Activated T-helper 2 cell treated with anti-CD3 and anti-CD28 coated beads, Interferon-gamma antibody, Interleukin-2, Interleukin-4, amounts not matched to agents 10 μg/mL and 5 μg/mL and 100 μg/mL, durations not matched to agents 14 hours and 24 hours and 36 hours (primary cell): ENCODE data around the gene MRPL19. TPM values are rescaled to one million over a fixed set of nuclear protein-coding genes. Genes with fewer than 3 reads are reported as not detected.

Source experiments
- DNase-seq: peaks from one replicate; pipeline ENCODE4 v3.0.0; 2021; ENCODE audit warnings: low spot score
- H3K27ac Mint-ChIP-seq: one replicate; pipeline ENCODE4 v1.8.0; 2021; ENCODE audit warnings: mixed read lengths
- H3K27me3 Mint-ChIP-seq: one replicate; pipeline ENCODE4 v1.8.0; 2021; ENCODE audit warnings: low read depth, mixed read lengths
- H3K36me3 Mint-ChIP-seq: one replicate; pipeline ENCODE4 v1.8.0; 2021; ENCODE audit warnings: low read depth, mixed read lengths
- H3K4me1 Mint-ChIP-seq: one replicate; pipeline ENCODE4 v1.8.0; 2021; ENCODE audit warnings: low read depth, mixed read lengths
- H3K4me3 Mint-ChIP-seq: one replicate; pipeline ENCODE4 v1.8.0; 2021; ENCODE audit warnings: low read depth, mild to moderate bottlenecking, moderate library complexity, mixed read lengths
- H3K9me3 Mint-ChIP-seq: one replicate; pipeline ENCODE4 v1.8.0; 2021; ENCODE audit warnings: mixed read lengths
- intact Hi-C: fragments of 100-400 bp; cut with micrococcal nuclease; formaldehyde crosslinking; loops from one replicate; pipeline ENCODE4 v1.15.1; 2023
- total RNA-seq: library from RNA; stranded (reverse); gene quantifications from 2 replicates; pipeline ENCODE4 v1.2.3, GENCODE V29; 2022

The MRPL19 gene
- total RNA-seq, 1 donor from 2014 or later = 73.5 TPM

DNA sequence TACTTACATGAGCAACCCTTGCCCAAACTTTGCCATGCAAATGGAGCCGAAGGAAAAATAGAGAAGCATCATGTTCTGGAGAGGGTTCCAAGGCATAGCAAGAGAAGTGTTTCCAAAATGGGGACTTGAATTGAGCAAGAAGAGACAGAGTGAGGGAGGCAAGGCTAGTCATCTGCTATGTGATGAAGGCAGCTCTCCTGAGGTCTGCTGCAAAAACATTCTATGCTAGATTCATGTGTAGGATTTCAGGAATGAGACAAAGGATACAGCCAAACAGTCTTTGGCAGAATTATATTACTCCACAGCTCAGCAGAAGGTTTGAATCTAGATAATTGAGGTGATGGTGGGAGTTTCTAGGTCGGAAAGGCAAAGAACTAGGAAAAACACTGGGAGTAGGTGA lies 24.1 kb upstream of the MRPL19 start:
- intact Hi-C loops = no loop called here
- H3K27ac Mint-ChIP-seq = no peak overlapping the region
- H3K27me3 Mint-ChIP-seq = peaks cover 18% of the 10 kb centered on the region
- H3K4me3 Mint-ChIP-seq = no peak overlapping the region
- no peaks in the 10 kb centered on the region for H3K9me3 Mint-ChIP-seq
- H3K36me3 Mint-ChIP-seq = no peaks in the 10 kb centered on the region
- DNase-seq = no peak
- H3K4me1 Mint-ChIP-seq = no peaks in the 10 kb centered on the region

DNA sequence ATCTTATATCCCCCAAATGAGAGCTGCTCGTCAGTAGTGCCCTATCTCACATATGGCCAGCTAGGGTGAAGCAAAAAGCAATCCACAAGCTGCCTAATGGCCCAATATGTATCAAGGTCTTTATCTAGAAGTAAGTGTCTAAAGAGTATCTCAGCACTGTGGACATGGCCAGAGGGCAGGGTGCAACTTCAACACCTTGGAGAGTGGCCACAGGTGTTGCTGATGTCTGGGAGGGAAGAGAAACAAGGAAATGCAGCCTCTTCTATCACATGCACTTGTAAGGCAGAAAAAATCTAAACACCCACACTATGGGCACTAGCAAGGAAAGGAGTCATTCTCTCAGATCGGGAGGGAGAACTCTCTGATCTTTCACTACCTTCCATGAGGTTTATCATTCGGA lies 23.7 kb upstream of the MRPL19 start:
- intact Hi-C loops = no loop called here
- Mint-ChIP-seq H3K27me3 (peaks cover 18% of the 10 kb centered on the region), H3K4me3 (no peak overlapping the region), H3K27ac (no peak overlapping the region), H3K9me3 (no peaks in the 10 kb centered on the region), H3K4me1 (no peaks in the 10 kb centered on the region), H3K36me3 (no peaks in the 10 kb centered on the region)
- no peak for DNase-seq

GRCh38 chr2:75627902-75628504 lies 18.6 kb upstream of the MRPL19 start:
- no peaks in the 10 kb centered on the region for H3K36me3 Mint-ChIP-seq
- intact Hi-C loops = loop anchor here (5.0 kb wide), 1 partner anchor 166 kb away; no protein-coding TSS in a partner anchor
- no peak overlapping the region for H3K27ac Mint-ChIP-seq
- DNase-seq = no peak
- no peaks in the 10 kb centered on the region for H3K4me1 Mint-ChIP-seq
- H3K9me3 Mint-ChIP-seq = no peaks in the 10 kb centered on the region
- peaks cover 23% of the 10 kb centered on the region for H3K27me3 Mint-ChIP-seq
- no peak overlapping the region for H3K4me3 Mint-ChIP-seq

- Mint-ChIP-seq H3K4me1 (no peaks in the 10 kb centered on the region), H3K27ac (no peak overlapping the region), H3K36me3 (no peaks in the 10 kb centered on the region), H3K4me3 (no peak overlapping the region), H3K9me3 (no peaks in the 10 kb centered on the region), H3K27me3 (peaks cover 22% of the 10 kb centered on the region)
- DNase-seq = no peak
- intact Hi-C loops = no loop called here
Measured at GRCh38 chr2:75632091-75632701, 14.4 kb upstream of the MRPL19 start.

GRCh38 chr2:75632813-75633212 lies 13.8 kb upstream of the MRPL19 start:
- Mint-ChIP-seq H3K36me3 (no peaks in the 10 kb centered on the region), H3K27ac (no peak overlapping the region), H3K9me3 (no peaks in the 10 kb centered on the region), H3K27me3 (peaks cover 27% of the 10 kb centered on the region), H3K4me1 (no peaks in the 10 kb centered on the region), H3K4me3 (no peak overlapping the region)
- DNase-seq = no peak
- intact Hi-C loops = no loop called here

- H3K27me3 Mint-ChIP-seq = peaks cover 31% of the 10 kb centered on the region
- no peak overlapping the region for H3K4me3 Mint-ChIP-seq
- H3K9me3 Mint-ChIP-seq = no peaks in the 10 kb centered on the region
- intact Hi-C loops = no loop called here
- no peak overlapping the region for H3K27ac Mint-ChIP-seq
- no peak for DNase-seq
- H3K4me1 Mint-ChIP-seq = no peaks in the 10 kb centered on the region
- no peaks in the 10 kb centered on the region for H3K36me3 Mint-ChIP-seq
Measured at GRCh38 chr2:75633620-75634019, 13.0 kb upstream of the MRPL19 start.

- H3K4me3 Mint-ChIP-seq = no peak overlapping the region
- no peak overlapping the region for H3K27ac Mint-ChIP-seq
- peaks cover 35% of the 10 kb centered on the region for H3K27me3 Mint-ChIP-seq
- no peaks in the 10 kb centered on the region for H3K9me3 Mint-ChIP-seq
- no peaks in the 10 kb centered on the region for H3K4me1 Mint-ChIP-seq
- no peak for DNase-seq
- intact Hi-C loops = no loop called here
- H3K36me3 Mint-ChIP-seq = no peaks in the 10 kb centered on the region
Measured at GRCh38 chr2:75634945-75635344, 11.6 kb upstream of the MRPL19 start.

GRCh38 chr2:75637568-75637967 lies 9.0 kb upstream of the MRPL19 start:
- Mint-ChIP-seq H3K4me3 (no peak overlapping the region), H3K9me3 (no peaks in the 10 kb centered on the region), H3K27ac (no peak overlapping the region), H3K36me3 (no peaks in the 10 kb centered on the region), H3K4me1 (peaks cover 4% of the 10 kb centered on the region), H3K27me3 (peaks cover 27% of the 10 kb centered on the region)
- intact Hi-C loops = no loop called here
- DNase-seq = no peak

GRCh38 chr2:75640621-75641121 lies 5.9 kb upstream of the MRPL19 start:
- intact Hi-C loops = loop anchor here (1.0 to 10.0 kb wide), 2 partner anchors 37 to 796 kb away; no protein-coding TSS in a partner anchor
- Mint-ChIP-seq H3K36me3 (no peaks in the 10 kb centered on the region), H3K27me3 (peaks cover 24% of the 10 kb centered on the region), H3K4me3 (no peak overlapping the region), H3K27ac (no peak overlapping the region), H3K9me3 (no peaks in the 10 kb centered on the region), H3K4me1 (peaks cover 4% of the 10 kb centered on the region)
- peak; percentile 16 for DNase-seq

DNA sequence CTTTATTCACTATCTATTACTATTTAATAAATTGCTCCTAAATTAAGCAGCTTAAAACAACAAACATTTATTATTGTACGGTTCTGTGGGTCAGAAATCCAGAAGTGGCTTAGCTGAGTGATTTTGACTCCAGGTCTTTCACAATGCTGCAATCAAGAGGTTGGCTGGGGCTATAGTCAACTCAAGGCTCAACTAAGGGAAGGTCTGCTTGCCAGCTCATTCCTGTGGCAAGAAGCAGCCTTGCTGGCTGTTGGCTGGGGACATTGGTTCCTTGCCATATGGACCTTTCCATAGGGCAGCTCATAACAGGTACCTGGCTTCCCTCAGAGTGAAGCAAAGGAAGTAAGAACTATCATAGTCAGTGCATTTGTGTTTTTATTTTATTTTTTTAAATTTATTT lies 5.0 kb upstream of the MRPL19 start:
- DNase-seq = no peak
- H3K27ac Mint-ChIP-seq = no peak overlapping the region
- intact Hi-C loops = loop anchor here (10.0 kb wide), 1 partner anchor 797 kb away; no protein-coding TSS in a partner anchor
- peaks cover 6% of the 10 kb centered on the region for H3K4me1 Mint-ChIP-seq
- H3K36me3 Mint-ChIP-seq = no peaks in the 10 kb centered on the region
- H3K4me3 Mint-ChIP-seq = no peak overlapping the region
- peaks cover 18% of the 10 kb centered on the region for H3K27me3 Mint-ChIP-seq
- H3K9me3 Mint-ChIP-seq = no peaks in the 10 kb centered on the region

GRCh38 chr2:75643980-75644379 lies 2.6 kb upstream of the MRPL19 start:
- DNase-seq = no peak
- Mint-ChIP-seq H3K27ac (no peak overlapping the region), H3K4me3 (no peak overlapping the region), H3K36me3 (peaks cover 17% of the 10 kb centered on the region), H3K4me1 (peaks cover 12% of the 10 kb centered on the region), H3K27me3 (peaks cover 4% of the 10 kb centered on the region), H3K9me3 (no peaks in the 10 kb centered on the region)
- intact Hi-C loops = loop anchor here (10.0 kb wide), 1 partner anchor 799 kb away; no protein-coding TSS in a partner anchor

DNA sequence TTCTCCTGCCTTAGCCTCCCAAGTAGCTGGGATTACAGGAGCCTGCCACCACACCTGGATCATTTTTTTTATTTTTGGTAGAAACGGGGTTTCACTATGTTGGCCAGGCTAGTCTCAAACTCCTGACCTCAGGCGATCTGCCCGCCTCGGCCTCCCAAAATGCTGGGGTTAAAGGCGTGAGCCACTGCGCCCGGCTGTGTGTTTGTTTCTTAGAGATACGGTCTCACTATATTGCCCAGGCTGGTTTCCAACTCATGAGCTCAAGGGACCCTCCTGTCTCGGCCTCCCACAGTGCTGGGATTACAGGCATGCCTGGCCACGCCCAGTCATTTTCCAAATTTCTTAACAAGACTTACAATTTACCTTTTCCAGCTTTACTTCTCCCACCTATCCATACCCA lies 940 bp upstream of the MRPL19 start:
- Mint-ChIP-seq H3K4me3 (no peak overlapping the region), H3K36me3 (peaks cover 32% of the 10 kb centered on the region)
- intact Hi-C loops = loop anchor here (10.0 kb wide), 1 partner anchor 801 kb away; no protein-coding TSS in a partner anchor

GRCh38 chr2:75646090-75646582 lies 447 bp upstream of the MRPL19 start:
- Mint-ChIP-seq H3K36me3 (peaks cover 35% of the 10 kb centered on the region), H3K27ac (peak overlapping the region; percentile 94), H3K4me3 (peak overlapping the region; percentile 91), H3K27me3 (no peaks in the 10 kb centered on the region), H3K9me3 (no peaks in the 10 kb centered on the region), H3K4me1 (peaks cover 11% of the 10 kb centered on the region)
- intact Hi-C loops = loop anchor here (10.0 kb wide), 1 partner anchor 801 kb away; no protein-coding TSS in a partner anchor
- no peak for DNase-seq

More for the DNA sequence above, 940 bp upstream of the MRPL19 start:
- no peak overlapping the region for H3K27ac Mint-ChIP-seq
- no peaks in the 10 kb centered on the region for H3K27me3 Mint-ChIP-seq
- no peaks in the 10 kb centered on the region for H3K9me3 Mint-ChIP-seq
- peaks cover 13% of the 10 kb centered on the region for H3K4me1 Mint-ChIP-seq
- no peak for DNase-seq
